GM18868 (cell line): ENCODE data around the gene PTPRM.

Source experiments
- ATAC-seq: cut with Tn5 transposase; IDR thresholded peaks from one replicate; pipeline ENCODE4 v1.9.1; 2021; ENCODE audit warnings: mild to moderate bottlenecking, moderate library complexity; ENCODE audit not compliant: unreplicated experiment

The PTPRM gene

DNA sequence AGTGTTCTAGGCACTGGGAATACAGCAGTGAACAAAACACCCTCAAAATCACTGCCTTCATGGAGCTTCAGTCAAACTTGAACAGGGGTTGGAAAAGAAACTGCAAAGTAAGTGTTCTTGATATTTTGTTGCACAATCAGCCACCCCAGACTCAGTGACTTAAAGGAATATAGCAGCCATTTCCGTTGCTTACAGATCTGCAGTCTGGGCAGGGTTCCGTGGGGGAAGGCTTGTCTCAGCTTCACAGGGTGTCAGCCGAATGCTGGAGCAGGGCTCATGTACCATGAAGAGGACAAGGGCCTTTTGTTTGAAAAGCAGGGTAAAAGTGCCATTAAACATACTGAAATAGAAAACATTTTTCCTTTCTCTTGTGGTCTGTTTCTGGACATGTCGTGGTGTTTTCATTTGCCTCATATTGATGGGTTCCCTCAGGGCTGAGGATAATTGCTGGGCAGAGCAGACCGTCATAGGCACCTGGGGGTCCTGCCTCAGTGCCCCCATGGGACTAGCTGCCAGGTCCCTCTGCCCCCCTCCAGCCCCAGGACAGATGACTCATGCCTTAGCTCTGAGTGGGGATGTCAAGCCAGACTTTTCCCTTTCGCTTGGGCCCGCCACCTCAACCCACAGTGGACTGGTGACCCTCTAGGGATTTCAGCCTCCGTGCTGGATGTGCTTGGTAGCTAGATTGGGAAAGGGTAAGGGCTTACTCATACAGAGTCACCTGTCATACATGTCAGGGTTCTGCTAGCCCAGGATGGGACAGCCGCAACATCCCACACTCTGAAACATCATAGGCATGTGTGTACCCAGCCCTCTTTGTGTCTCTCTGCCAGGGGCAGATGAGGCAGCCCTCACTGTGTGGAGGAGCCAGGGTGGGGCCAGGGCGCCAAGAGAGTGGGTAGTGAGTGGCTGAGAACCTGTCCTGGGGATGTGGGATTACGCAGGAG is 96.5 kb downstream of the PTPRM start:
- ATAC-seq, result no peak

DNA sequence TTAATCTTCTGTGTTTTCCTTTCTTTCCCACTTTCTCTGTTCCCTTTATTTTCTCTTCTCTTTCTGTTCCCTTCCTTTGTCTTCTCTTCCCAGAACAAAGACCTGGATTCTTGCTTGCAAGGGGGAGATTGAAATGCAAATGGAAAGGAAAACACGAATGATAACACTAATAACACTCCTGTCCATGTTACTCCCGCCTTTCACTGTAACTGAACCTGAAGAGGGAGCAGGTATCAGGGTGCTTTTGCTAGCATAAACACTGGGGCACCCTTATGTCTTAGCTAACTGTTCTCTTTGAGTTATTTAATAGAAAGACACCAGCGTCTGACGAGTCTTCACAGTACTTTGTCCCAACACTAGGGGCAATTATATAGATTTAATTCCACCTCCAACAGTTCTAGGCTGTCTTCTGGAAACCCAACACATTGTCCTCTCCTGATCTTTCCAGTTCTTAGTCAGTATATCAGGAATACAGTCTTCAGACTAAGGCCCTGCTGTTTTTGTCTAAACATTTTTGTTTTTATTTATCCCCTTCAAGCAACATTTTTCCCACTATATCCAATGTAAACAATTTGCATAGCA is 99.2 kb downstream of the PTPRM start:
- ATAC-seq, result no peak

DNA sequence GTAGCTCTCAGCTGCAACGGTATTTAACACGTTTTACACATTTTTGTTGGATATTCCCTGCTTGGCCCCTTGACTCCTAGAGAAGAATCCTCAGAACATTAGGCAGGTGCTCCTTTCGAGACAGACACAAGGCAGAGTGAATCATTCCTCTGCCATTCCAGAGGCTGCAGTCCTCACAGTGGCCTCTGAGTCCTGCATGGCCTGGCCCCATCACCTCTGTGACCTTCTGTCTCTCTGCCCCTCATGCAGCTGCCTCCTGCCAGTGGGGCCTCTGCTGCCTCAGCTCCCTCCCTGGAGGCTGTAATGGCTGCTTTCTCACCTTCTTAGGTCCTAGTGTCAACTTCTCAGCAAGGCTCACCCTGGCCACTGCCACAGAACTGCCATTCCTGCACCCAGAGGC is 101.3 kb downstream of the PTPRM start:
- no peak for ATAC-seq

DNA sequence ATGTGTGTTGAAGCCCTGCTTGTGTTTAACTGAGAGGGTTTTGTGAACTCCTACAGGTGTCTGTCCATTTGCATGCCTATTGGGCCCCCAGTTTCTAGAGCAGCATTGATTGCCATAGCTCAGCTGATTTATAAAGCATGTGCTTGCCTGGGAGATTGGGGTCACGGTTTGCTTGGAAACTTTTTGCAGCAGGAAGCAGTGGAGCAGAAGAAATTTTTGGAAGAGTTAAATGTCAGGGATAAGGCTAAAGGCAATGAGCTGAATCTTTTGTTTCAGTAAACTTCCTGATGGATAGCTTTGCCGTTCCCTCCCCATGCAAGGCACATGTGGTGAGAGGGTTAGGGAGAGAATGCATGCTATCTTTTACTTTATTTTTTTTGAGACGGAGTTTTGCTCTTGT is 102.2 kb downstream of the PTPRM start:
- ATAC-seq, result no peak

DNA sequence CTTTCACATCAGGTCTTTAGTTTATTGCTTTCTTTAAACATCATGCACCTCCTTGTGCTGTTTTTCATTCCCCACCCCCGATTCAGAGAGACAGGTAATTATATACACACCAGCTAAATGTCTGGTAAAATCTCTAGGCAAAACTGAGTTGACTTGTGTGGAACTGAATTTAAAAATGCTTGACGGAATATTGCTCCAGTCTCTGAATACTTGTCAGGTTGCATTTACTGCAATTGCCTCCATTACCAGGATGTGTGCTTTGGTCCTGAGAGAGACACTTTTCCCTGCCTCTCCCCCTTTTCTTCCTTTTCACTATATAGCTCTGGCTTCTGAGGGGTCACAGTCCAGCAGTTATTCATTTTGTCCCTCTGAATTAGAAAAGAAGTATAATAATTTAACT is 104.0 kb downstream of the PTPRM start:
- ATAC-seq, result no peak

DNA sequence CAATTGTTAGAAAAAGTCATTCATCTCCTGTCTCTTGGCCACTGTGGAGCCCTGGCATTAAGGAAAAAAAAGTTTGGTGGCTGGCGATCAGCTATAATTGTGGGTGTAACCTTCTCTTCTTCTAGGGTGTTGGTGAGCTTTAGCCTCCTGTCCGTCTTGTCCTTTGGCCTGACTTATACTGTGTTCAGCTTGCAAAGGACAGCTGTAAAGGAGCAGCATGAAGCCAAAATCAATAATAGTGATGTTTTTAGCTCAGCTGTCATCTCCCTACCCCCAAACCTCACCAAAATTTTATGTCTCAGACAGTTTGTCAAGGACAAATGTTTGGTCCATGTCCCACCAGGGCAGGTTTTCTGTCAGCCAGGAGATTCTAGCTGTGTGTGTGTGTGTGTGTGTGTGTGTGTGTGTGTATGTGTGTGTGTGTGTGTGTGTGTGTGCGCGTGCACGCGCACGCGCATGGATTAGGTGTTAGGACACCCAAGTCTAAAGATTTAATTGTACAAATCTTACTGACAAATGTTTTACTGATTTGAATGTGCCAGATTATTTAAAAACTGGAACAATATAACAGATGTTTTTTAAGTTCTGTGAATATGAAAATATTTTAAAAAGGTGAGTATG is 109.2 kb downstream of the PTPRM start:
- ATAC-seq, result no peak

DNA sequence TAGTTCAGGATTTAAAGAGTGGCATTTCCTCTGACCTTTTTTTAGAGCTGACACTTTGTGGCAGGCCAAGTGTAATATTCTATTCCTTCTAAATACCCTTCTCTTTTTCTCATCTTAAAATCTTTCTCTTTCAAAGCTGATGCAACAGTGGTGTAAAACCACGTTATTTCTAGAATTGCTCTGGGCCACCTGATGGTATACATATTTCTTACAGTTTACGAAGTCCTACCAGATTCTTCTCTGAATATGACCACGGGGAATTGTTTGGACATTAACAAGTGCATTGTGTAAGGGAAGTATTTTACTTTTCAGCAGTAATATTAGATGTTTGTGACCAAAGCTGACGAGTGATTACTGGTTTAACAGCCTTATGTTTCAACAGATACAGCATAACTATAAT is 109.9 kb downstream of the PTPRM start:
- no peak for ATAC-seq

DNA sequence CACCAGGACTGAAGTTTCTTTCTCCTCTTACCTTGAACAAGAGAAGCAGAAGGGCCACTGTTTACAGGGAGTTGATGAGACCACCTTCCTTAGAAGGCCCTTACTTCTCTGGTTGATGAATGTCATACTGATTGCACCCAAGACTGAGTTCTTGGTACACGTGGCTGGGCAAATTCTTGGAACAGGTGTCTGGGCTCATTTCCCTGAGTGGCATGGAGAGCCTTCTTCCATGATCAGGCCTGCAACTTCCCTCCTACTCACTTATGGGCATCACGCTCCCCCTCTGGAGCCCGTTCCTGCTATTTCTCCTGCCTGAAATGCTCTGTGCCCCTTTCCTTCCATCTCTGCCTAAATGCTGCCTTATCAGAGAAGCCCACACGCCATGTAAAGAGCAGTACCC is 110.3 kb downstream of the PTPRM start:
- no peak for ATAC-seq

DNA sequence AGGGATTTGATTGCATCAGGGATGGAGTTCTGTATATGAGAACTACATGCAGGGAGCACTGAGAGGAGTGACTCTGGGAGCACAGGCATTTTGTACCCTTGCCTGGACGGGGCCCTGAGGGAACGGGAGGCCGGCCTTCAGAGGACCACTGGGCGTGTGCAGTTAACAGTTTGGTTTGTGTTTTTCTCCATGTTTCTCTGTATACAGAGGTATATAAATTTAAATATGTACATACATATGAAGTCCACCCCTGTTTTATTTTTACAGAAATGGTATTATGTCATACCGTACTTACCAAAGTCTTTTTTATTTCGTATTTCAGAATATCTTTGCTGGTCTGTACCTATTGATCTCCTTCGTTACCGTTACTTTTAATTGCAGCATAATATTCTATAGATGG is 111.3 kb downstream of the PTPRM start:
- no peak for ATAC-seq

DNA sequence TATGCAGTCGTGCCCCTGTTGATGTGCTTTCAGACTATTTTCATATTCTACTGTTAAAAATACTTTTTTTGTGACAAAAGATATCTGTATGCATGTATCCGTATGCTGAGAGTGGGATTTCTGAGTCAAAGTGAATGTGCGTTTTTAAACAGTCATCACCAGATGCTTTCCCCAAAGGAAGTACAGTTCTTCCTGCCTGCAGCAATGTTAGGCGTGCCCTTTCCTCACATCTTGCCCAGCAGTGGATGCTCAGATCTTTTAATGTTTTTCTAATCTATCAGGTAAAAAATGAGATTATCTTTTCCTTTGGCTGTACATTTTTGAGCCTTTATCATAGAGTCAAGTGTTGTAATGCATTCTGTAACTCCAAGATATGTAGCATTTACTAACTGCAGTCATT is 111.7 kb downstream of the PTPRM start:
- no peak for ATAC-seq

DNA sequence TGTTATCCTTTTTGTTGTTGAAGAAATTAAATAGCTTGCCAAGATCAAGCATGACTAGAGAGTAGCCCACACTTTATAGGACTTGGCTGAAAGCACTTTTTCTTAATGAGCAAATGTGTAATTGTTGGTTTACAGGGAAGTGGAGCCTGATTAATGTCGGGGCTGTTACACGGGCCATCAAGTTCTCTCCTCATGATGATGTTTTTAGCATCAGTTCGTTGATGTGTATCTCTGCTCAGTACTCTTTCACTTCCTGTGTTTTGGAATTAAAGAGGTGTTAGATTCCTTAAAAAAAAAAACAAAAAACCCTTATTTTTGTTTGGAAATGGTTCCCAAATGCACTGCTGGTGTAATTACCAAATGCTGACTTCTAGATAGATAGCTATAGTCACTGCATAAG is 114.2 kb downstream of the PTPRM start:
- no peak for ATAC-seq

DNA sequence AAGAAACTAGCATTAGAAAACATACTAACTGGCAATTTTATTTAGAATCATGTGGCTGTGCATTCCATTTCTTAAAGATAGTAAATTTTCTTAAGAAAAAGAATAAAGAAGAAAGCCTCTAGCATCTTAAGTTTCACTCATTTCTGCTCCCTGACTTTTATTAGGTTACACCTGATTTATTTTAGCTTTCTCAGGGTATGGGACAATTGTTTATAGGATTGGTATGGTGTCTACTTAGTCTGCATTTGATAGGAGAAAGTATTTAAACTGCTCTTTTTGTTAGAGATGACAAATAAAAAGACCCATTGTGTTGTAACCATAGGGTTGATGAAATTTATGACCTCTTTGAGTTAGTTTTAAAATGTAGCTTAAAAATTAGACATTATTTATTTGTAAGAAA is 115.2 kb downstream of the PTPRM start:
- no peak for ATAC-seq

DNA sequence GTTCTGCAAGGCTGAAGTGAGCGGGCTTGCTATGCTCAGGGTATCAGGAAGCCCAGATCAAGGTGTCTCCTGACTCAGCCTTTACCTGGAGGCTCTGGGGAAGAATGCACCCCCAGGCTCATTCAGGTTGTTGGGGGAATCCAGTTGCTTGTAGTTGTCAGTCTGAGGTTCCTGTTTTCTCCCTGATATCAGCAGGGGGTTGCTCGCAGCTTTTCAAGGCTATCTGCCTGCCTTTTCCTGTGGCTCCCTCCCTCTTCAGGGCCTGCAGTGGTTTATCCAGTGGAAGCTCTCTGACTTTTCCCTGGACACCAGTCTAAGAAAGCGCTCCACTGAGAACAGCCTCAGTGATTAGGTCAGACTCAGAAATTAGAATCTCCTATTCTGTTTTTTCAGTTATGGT is 116.6 kb downstream of the PTPRM start:
- no peak for ATAC-seq

DNA sequence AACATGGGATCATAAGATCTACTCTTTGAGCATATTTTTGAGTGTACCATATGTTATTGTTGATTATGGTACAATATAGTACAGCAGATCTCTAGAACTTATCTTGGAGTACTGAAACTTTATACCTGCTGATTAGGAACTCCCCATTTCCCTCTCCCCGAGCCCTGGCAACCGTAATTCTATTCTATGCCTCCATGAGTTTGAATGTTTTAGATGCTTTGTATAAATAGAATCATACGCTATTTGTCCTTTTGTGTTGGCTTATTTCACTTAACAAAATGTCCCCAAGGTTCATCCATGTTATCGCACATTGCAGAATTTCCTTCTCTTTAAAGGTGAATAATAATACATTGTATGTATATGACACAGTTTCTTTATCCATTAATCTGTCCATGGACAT is 117.2 kb downstream of the PTPRM start:
- no peak for ATAC-seq

DNA sequence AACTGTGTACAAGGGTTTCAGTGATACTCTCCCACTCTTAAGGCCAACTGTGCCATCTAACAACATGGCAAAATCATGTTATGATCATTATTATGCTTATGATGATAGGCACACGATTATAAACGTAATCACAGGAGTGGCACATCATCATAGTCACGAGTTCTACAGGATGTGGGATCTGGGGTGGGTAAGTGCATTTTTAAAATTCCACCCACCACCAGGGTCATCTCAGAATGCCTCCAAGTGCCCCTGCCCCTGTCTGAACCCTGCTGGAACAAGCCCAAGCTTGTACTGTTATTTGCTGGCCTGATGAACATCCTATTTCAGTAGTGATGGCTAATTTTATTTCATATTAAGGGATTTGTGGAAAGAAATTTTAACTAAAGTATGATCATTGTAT is 117.8 kb downstream of the PTPRM start:
- no peak for ATAC-seq

DNA sequence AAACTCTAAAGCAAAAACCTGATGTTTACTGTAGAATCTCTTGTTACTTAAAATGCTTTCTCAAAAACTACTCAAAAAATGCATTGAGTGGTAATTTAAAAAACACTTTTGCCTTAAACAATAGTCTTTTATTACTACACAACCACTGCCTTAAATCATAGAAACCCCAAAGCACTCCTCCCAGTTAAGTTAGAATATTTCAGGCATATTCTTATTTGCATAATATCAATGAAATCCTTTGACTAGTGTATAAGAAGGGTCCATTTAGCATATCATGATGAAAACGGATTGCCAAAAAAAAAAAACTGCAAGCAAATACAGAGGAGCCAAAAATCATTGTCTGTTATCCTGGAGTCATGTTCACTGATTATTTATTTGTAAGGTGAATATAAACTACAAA is 119.2 kb downstream of the PTPRM start:
- no peak for ATAC-seq

DNA sequence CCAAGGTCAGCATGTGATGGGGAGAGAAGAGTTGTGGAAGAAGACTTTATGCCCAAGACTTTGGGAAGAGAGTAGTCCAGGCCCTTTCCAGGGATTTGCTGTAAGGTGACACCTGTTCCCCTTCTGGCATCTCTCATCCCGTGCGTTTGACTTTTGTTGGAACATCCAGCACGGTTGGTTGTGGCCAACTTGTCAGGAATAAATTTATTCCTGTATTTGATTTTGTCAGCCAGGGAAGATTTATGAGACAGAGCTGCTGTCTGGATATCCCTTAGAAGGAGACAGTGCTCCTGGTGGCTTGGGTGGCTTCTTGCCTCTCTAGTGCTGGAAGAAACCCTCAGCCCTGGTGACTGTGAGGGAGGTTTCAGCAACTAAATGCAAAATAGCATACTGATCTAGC is 121.5 kb downstream of the PTPRM start:
- no peak for ATAC-seq

DNA sequence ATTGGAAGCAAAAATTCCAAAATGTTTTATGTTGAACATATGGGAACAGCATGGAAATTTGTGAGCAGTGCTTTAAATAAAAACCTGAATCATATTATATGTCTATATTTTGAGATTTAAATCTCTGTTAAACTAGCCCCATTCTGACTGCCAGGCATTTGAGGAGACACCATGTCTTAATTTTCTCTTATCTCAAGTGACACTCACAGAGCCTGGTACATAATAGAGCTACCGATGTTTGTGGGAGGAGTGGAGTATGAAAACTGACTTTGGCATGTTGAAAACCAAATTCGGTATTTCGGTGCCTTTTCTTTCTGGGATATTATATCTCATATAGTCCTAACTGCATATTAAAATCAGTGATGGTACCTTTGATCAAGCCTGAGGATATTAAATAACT is 124.1 kb downstream of the PTPRM start:
- ATAC-seq, result no peak

DNA sequence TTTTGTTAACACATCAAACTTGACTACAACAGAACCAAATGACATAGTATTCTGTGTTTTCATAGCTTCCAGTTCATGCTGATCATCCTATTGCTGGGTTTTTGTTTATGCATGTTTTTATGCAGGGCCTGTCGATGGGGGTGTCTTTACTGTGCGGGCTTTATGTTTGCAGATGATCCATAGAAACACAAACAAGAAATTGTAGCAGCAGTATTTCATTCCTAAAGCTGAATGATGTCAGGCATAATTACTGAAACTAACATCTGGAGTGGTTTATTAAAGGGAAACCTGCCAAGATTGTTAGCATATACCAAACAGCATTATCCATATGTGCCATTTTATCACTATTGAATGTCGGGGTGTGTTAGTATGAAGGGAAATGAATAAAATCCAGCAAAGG is 129.7 kb downstream of the PTPRM start:
- no peak for ATAC-seq

DNA sequence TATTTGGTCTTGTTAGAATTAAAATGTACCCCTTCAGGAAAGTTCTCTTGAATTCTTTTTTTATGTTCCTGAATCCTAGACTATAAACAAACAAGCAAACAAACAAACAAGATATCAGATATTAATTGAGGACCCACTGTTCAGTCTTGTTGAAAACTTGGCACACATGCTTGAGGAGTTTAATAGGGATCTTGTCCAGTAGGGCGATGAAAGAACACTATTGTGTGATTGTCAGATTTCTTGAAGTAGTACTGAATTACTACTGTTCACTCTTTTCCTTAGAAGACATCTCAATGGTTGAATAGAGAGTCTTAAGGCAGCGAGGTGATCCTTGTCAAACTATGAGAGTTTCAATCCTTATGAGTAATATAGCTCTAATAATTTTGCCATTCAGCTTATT is 130.2 kb downstream of the PTPRM start:
- ATAC-seq, result no peak

DNA sequence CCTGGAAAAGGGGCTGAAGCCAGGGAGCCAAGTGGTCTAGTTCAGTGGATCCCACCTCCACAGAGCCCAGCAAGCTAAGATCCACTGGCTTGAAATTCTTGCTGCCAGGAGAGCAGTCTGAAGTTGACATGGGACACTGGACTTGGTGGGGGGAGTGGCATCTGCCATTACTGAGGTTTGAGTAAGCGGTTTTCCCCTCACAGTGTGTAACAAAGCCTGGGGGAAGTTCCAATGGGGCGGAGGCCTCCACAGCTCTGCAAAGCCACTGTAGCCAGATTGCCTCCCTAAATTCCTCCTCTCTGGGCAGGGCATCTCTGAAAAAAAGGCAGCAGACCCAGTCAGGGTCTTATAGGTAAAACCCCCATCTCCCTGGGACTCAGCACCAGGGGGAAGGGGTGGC is 144.4 kb downstream of the PTPRM start:
- peak; percentile 82 for ATAC-seq

DNA sequence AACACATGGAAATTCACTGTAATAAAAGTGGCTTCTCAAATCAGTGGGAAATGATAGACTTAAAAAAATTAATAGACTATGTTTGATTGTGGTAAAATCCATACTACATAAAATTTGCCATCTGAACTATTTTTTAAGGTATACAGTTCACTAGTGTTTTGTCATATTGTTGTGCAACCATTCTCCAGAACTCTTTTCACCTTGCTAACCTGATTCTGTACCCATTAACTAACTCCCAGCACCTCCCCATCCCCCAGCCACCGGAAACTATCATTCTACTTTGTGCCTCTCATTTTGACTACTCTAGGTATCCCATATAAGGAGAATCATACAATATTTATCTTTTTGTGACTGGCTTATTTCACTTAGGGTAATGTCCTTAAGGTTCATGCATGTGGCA is 153.3 kb downstream of the PTPRM start:
- ATAC-seq, result no peak
